Vagina (tissue), 2 donors: ENCODE data around the gene DDX5. TPM values are rescaled to one million over a fixed set of nuclear protein-coding genes. Genes with fewer than 3 reads are reported as not detected.

ENCODE experiments used
- DNase-seq, 2 donors: peaks; one replicate each; pipeline ENCODE4 v3.0.0-alpha.2; 2017; ENCODE audit errors: extremely low spot score in 2 of 2
- H3K27ac ChIP-seq: fragments of 200-600 bp; sonication (generic); one replicate; pipeline ENCODE4 v1.5.1; 2019
- H3K27me3 ChIP-seq: fragments of 200-600 bp; sonication (generic); one replicate; pipeline ENCODE4 v1.5.1; 2019
- H3K36me3 ChIP-seq, 2 donors: fragments of 200-600 bp; sonication (generic); one replicate each; pipeline ENCODE4 v1.5.1; 2017 to 2019
- H3K4me1 ChIP-seq: fragments of 200-600 bp; sonication (generic); one replicate; pipeline ENCODE4 v1.5.1; 2019
- H3K4me3 ChIP-seq, 2 donors: fragments of 200-600 bp; sonication (generic); 1 replicate in 1 of 2; 2 replicates in 1 of 2; pipeline ENCODE4 v1.5.1; 2016 to 2019
- H3K9me3 ChIP-seq: fragments of 200-600 bp; sonication (generic); one replicate; pipeline ENCODE4 v1.5.1; 2019
- CTCF ChIP-seq, 3 experiments: fragments of 450-650 bp in 2 of 3; fragments of 200-600 bp in 1 of 3; sonication (generic) in 1 of 3; IDR thresholded peaks; one replicate each; pipeline ENCODE4 v1.5.1; 2017 to 2019; ENCODE audit warnings: antibody characterized with exemption in 3 of 3, mild to moderate bottlenecking in 2 of 3, moderate library complexity in 2 of 3
- POLR2A ChIP-seq, 2 donors: fragments of 450-650 bp; IDR thresholded peaks; one replicate each; pipeline ENCODE4 v1.6.1; 2017; ENCODE audit warnings: antibody characterized with exemption in 2 of 2, mild to moderate bottlenecking in 2 of 2, moderate library complexity in 2 of 2
- POLR2AphosphoS5 ChIP-seq, 2 donors: sonication (generic); formaldehyde crosslinking; IDR thresholded peaks; one replicate each; pipeline ENCODE4 v1.9.0; 2017; ENCODE audit warnings: antibody characterized with exemption in 2 of 2, mild to moderate bottlenecking in 2 of 2, low read depth in 1 of 2; ENCODE audit not compliant: insufficient read depth in 1 of 2
- intact Hi-C: fragments of 100-400 bp; cut with DNase I; formaldehyde crosslinking; loops from one replicate; pipeline ENCODE4 v1.15.1; 2023
- total RNA-seq: library from RNA; depleted of rRNA; stranded (reverse); fragments of >200 nt; gene quantifications from one replicate; pipeline ENCODE4 v1.2.3, GENCODE V29; 2016

Gene DDX5
- total RNA-seq, 1 donor from 2014 or later, result 618 TPM

GRCh38 chr17:64499805-64500486, 6.1 kb downstream of the DDX5 start:
- Histone ChIP-seq H3K36me3 (peaks cover 14 to 73% of the 10 kb centered on the region in 2 donors), H3K9me3 (no peaks in the 10 kb centered on the region), H3K4me3 (no peak overlapping the region), H3K27ac (no peak overlapping the region), H3K4me1 (peaks cover 88% of the 10 kb centered on the region), H3K27me3 (no peaks in the 10 kb centered on the region)
- no peak for DNase-seq
- no peak for TF ChIP-seq POLR2A (IDR thresholded peaks at IDR 0.05)
- no peak for TF ChIP-seq POLR2AphosphoS5 (IDR thresholded peaks at IDR 0.05; ENCODE audit: insufficient read depth in 1 of 2, low read depth in 1 of 2)
- no peak for TF ChIP-seq CTCF (IDR thresholded peaks at IDR 0.05)
- intact Hi-C loops, result loop anchor here (10.0 kb wide), 1 partner anchor 195 kb away; no protein-coding TSS in a partner anchor

DNA sequence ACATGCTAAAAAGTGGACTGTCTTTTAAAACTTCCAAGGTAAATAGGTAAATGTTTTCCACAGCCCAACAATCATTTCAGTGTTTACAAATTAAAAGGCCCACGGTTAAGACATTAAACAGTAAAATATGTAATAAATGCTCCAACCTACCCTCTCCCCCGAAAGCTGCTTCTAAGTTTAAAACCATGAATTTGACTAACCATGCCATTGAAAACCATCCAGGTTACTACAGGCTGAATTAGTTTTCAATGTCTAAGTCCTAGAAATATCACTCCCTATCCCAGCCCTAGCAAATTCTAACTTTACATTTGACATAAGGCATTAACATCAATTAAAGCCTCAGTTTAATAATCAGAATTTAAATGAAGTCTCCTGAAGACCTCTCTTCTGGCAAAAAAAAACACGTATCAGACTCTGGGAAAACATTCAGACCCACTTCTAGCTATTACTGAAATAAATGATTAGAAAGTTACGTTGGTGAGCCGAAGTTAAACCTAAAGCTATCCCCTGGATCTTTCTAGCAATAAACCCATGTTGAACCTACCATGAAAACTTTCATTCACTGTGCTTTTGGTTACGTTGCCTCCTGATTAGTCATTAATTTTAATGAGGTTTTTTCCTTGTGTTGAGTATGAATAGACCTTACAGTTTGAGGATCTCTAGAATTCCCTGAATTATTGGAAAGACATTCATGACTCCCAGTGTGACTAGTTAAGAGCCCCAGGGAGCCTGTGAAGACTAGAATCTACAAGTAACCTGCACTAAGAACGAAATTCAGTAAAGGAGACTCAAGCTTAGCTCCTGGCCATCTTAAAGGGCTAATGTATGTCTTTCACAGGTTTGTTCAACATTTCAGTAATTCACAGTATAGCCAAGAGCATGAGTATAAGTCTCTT, 7.5 kb downstream of the DDX5 start:
- TF ChIP-seq POLR2A (IDR thresholded peaks at IDR 0.05) (no peak), CTCF (IDR thresholded peaks at IDR 0.05) (no peak), POLR2AphosphoS5 (IDR thresholded peaks at IDR 0.05; ENCODE audit: insufficient read depth in 1 of 2, low read depth in 1 of 2) (no peak)
- Histone ChIP-seq H3K27me3 (no peaks in the 10 kb centered on the region), H3K4me3 (no peak overlapping the region), H3K4me1 (peaks cover 86% of the 10 kb centered on the region), H3K36me3 (peaks cover 14 to 62% of the 10 kb centered on the region in 2 donors), H3K27ac (no peak overlapping the region), H3K9me3 (no peaks in the 10 kb centered on the region)
- DNase-seq, result no peak
- intact Hi-C loops, result loop anchor here (10.0 kb wide), 1 partner anchor 194 kb away; no protein-coding TSS in a partner anchor

DNA sequence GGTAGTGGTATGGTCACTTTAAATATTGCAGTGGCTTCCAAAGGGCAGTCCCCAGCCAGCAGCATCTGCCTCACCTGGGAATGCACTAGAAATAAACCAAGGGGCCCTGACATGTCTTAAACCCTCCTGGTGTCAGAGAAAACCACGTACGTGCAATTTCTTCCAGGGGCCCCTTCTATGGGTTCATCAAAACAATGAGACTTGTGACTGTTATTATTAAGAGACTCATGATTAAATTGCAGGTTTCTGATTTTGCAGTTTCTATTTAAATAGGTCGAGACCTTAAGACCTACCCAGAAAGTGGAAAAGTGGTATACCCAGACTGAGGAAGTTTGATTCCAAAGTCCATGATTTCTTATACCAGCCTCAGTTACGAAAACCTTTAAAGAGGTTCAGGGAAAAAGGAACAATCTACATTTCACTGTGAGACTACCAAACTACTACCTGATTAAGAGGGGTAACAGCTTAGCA, 8.5 kb downstream of the DDX5 start:
- Histone ChIP-seq H3K4me1 (peaks cover 77% of the 10 kb centered on the region), H3K9me3 (no peaks in the 10 kb centered on the region), H3K4me3 (peak overlapping the region; percentile 71 to 78), H3K36me3 (peaks cover 17 to 52% of the 10 kb centered on the region in 2 donors), H3K27ac (peak overlapping the region; percentile 78), H3K27me3 (no peaks in the 10 kb centered on the region)
- no peak for DNase-seq
- intact Hi-C loops, result loop anchor here (10.0 kb wide), 1 partner anchor 193 kb away; no protein-coding TSS in a partner anchor
- TF ChIP-seq CTCF (IDR thresholded peaks at IDR 0.05), result no peak
- TF ChIP-seq POLR2A (IDR thresholded peaks at IDR 0.05), result no peak
- no peak for TF ChIP-seq POLR2AphosphoS5 (IDR thresholded peaks at IDR 0.05; ENCODE audit: insufficient read depth in 1 of 2, low read depth in 1 of 2)

DNA sequence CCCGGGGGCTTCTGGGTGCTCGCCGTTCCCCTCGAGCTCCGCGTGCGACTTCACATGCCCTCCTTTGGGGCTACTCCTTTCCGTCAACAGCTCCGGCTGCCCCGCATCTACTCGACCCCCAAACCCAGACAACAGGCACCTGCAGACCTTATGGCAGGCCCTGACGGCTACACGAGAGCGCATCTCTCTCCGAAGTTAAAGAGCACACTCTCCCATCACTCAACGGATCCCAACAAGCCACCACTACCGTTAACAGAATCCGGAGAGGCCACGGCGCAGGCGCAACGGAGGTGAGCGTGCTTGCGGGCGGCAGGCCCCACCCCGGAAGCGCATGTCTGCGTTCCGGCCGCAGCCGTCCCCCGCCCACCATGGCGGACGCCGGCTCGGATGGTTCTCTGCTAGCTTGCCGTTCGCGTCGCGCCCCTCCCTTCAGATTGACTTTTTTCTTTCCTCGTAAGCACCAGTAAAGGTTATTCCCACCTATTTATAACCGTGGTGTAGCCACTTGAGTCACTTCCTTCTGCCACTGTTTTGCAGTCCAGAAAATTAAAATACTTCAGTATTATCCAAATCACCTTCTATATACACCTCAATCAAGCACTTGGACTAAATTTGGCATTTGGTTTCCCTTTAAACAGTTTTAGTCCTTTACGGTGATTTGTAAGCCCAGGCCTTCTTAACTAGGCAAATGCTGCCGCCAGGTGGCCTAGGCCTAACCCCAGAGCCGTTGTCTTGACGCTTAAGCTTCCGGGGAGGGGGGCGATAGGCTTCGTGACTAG, 9.1 kb downstream of the DDX5 start, which contains the start of gene POLG2:
POLG2 (minus strand) TSS at position 269 of the 779 bp plus-strand sequence; CDS start at position 183, 86 bp downstream.
- peaks cover 15 to 46% of the 10 kb centered on the region in 2 donors for H3K36me3 ChIP-seq
- TF ChIP-seq CTCF (IDR thresholded peaks at IDR 0.05) (peak in 1 of 3 experiments; percentile 34), POLR2A (IDR thresholded peaks at IDR 0.05) (no peak), POLR2AphosphoS5 (IDR thresholded peaks at IDR 0.05; ENCODE audit: insufficient read depth in 1 of 2, low read depth in 1 of 2) (peak; percentile 81 to 90)
- intact Hi-C loops, result loop anchor here (10.0 kb wide), 1 partner anchor 192 kb away; no protein-coding TSS in a partner anchor

More for the DNA sequence above, 9.1 kb downstream of the DDX5 start, which contains the start of gene POLG2:
- Histone ChIP-seq H3K9me3 (no peaks in the 10 kb centered on the region), H3K27ac (peak within 1 kb of the TSS; percentile 78), H3K4me3 (peak within 1 kb of the TSS; percentile 71 to 78), H3K27me3 (no peaks in the 10 kb centered on the region), H3K4me1 (peaks cover 71% of the 10 kb centered on the region)
- peak in 1 of 2 donors; percentile 89 for DNase-seq
